Hepatocyte (in vitro differentiated cells): ENCODE data around the gene PHACTR1. TPM values are rescaled to one million over a fixed set of nuclear protein-coding genes. Genes with fewer than 3 reads are reported as not detected.

ENCODE experiments used
- DNase-seq: peaks from one replicate; pipeline ENCODE4 v3.0.0-alpha.2; 2016; ENCODE audit warnings: low spot score
- H2AFZ ChIP-seq: fragments of 200-600 bp; sonication (generic); 2 replicates; pipeline ENCODE4 v1.6.0; 2016; ENCODE audit warnings: antibody characterized with exemption, mild to moderate bottlenecking
- H3K27ac ChIP-seq: fragments of 200-600 bp; sonication (generic); 2 replicates; pipeline ENCODE4 v1.5.1; 2016; ENCODE audit warnings: mild to moderate bottlenecking
- H3K27me3 ChIP-seq: fragments of 200-600 bp; sonication (generic); 2 replicates; pipeline ENCODE4 v1.6.1; 2016
- H3K36me3 ChIP-seq: fragments of 200-600 bp; sonication (generic); replicated peaks from 2 replicates; pipeline ENCODE4 v1.5.1; 2016; ENCODE audit warnings: low read depth; ENCODE audit not compliant: insufficient read depth
- H3K4me1 ChIP-seq: fragments of 200-600 bp; sonication (generic); 2 replicates; pipeline ENCODE4 v1.5.1; 2016; ENCODE audit warnings: mild to moderate bottlenecking, moderate library complexity; ENCODE audit not compliant: insufficient read depth
- H3K4me2 ChIP-seq: fragments of 200-600 bp; sonication (generic); 2 replicates; pipeline ENCODE4 v1.6.0; 2016
- H3K4me3 ChIP-seq: fragments of 200-600 bp; sonication (generic); 2 replicates; pipeline ENCODE4 v1.5.1; 2016; ENCODE audit warnings: mild to moderate bottlenecking
- H3K79me2 ChIP-seq: fragments of 200-600 bp; sonication (generic); 2 replicates; pipeline ENCODE4 v1.6.0; 2017; ENCODE audit warnings: mild to moderate bottlenecking
- H3K9me2 ChIP-seq: fragments of 200-600 bp; sonication (generic); replicated peaks from 2 replicates; pipeline ENCODE4 v1.6.0; 2017; ENCODE audit warnings: mild to moderate bottlenecking; ENCODE audit not compliant: insufficient read depth
- H3K9me3 ChIP-seq: fragments of 200-600 bp; sonication (generic); 2 replicates; pipeline ENCODE4 v1.5.1; 2016; ENCODE audit warnings: low read depth, mild to moderate bottlenecking
- H4K20me1 ChIP-seq: fragments of 200-600 bp; sonication (generic); 2 replicates; pipeline ENCODE4 v1.6.0; 2016; ENCODE audit warnings: mild to moderate bottlenecking; ENCODE audit not compliant: insufficient read depth, poor library complexity, severe bottlenecking
- CTCF ChIP-seq: fragments of 200-600 bp; sonication (generic); IDR thresholded peaks from 2 replicates; pipeline ENCODE4 v1.5.1; 2016; ENCODE audit warnings: antibody characterized with exemption, mild to moderate bottlenecking; ENCODE audit not compliant: poor library complexity
- EZH2 ChIP-seq: fragments of 200-600 bp; sonication (generic); IDR thresholded peaks from 2 replicates; pipeline ENCODE4 v1.6.1; 2016; ENCODE audit warnings: antibody characterized with exemption, mild to moderate bottlenecking, borderline replicate concordance
- EZH2phosphoT487 ChIP-seq: fragments of 200-600 bp; sonication (generic); IDR thresholded peaks from one replicate; pipeline ENCODE4 v1.6.1; 2018; ENCODE audit warnings: antibody characterized with exemption, mild to moderate bottlenecking, low read depth, moderate library complexity; ENCODE audit not compliant: unreplicated experiment, severe bottlenecking
- WGBS: methylation state at CpG from one replicate; pipeline ENCODE4 v1.1.6; 2016; ENCODE audit warnings: low lambda C conversion rate; ENCODE audit errors: missing lambda C conversion rate; 5-methylcytosine and 5-hydroxymethylcytosine counted together
- polyA plus RNA-seq: library from polyadenylated mRNA; unstranded; fragments of >200 nt; fragmentation: Nextera tagmentation; extraction: Ambion mirVana; gene quantifications from 2 replicates; pipeline ENCODE4 v1.2.1, GENCODE V29; 2016
- total RNA-seq: library from RNA; depleted of rRNA; stranded (reverse); fragments of >200 nt; gene quantifications from 2 replicates; pipeline ENCODE4 v1.2.3, GENCODE V29; 2014

Gene PHACTR1
- total and polyA plus RNA-seq, 2 experiments from 2014 or later, result 3.0 to 4.3 TPM

DNA sequence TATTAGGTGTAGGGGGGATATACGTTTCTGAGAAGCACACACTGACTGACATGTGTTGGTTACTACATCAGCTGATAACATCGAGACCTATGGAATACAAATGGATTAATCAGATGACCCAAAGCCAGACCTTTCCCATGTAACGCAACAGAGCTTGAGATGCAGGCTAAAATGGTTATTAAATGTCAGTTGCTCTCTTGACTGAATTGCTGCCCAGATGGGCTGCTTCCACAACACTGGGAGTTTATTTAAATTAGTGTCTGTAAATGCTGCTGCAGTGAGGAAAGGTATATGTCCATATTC lies 298.8 kb downstream of the PHACTR1 start:
- no peak overlapping the region for H2AFZ ChIP-seq
- no peak for DNase-seq
- TF ChIP-seq CTCF (no peak), EZH2 (no peak), EZH2phosphoT487 (no peak)
- no peaks in the 10 kb centered on the region for H3K9me2 ChIP-seq
- no peaks in the 10 kb centered on the region for H3K36me3 ChIP-seq
- no peak overlapping the region for H3K4me3 ChIP-seq
- no peaks in the 10 kb centered on the region for H3K79me2 ChIP-seq
- H3K27ac ChIP-seq, result no peak overlapping the region
- H4K20me1 ChIP-seq, result no peaks in the 10 kb centered on the region
- H3K27me3 ChIP-seq, result peaks cover 62% of the 10 kb centered on the region
- H3K9me3 ChIP-seq, result no peaks in the 10 kb centered on the region
- H3K4me1 ChIP-seq, result peaks cover 16% of the 10 kb centered on the region
- 48% methylated on average over 3 of the region's 3 CpGs for WGBS
- H3K4me2 ChIP-seq, result peak overlapping the region; percentile 94

DNA sequence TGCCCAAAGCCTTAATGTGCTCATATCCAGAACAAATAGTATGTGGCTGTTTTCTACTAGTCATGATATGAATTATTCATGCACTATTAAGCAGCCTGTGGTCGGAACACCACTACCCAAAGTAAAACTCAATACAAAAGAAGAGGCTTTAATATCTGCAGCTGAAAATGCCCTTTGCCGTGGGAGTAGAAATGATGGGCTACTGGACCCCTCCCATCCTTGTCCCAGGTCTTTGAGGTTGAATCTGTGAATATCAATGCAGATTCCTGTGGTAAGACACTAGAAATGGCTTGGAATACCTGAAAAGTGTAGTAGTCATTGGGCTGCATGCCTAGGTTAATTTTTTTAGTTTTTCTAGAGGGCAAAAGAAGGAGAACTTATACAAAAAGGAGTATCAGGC lies 308.0 kb downstream of the PHACTR1 start:
- peaks cover 3% of the 10 kb centered on the region for H3K27me3 ChIP-seq
- no peak overlapping the region for H3K4me3 ChIP-seq
- no peaks in the 10 kb centered on the region for H3K9me2 ChIP-seq
- no peaks in the 10 kb centered on the region for H3K4me1 ChIP-seq
- no peak for DNase-seq
- no peak for TF ChIP-seq CTCF
- TF ChIP-seq EZH2, result no peak
- no peak for TF ChIP-seq EZH2phosphoT487
- WGBS, result 91% methylated on average over 2 of the region's 2 CpGs
- no peak overlapping the region for H2AFZ ChIP-seq
- no peak overlapping the region for H3K4me2 ChIP-seq
- H3K36me3 ChIP-seq, result no peaks in the 10 kb centered on the region
- no peaks in the 10 kb centered on the region for H4K20me1 ChIP-seq
- H3K9me3 ChIP-seq, result no peaks in the 10 kb centered on the region
- H3K27ac ChIP-seq, result no peak overlapping the region
- H3K79me2 ChIP-seq, result no peaks in the 10 kb centered on the region

GRCh38 chr6:13025893-13026499 lies 309.4 kb downstream of the PHACTR1 start:
- 76% methylated on average over 5 of the region's 5 CpGs for WGBS

More at GRCh38 chr6:13025893-13026499, 309.4 kb downstream of the PHACTR1 start:
- TF ChIP-seq CTCF, result no peak
- TF ChIP-seq EZH2, result no peak
- TF ChIP-seq EZH2phosphoT487, result no peak
- no peaks in the 10 kb centered on the region for H3K9me2 ChIP-seq
- no peak overlapping the region for H3K4me3 ChIP-seq
- H3K27me3 ChIP-seq, result peaks cover 3% of the 10 kb centered on the region
- no peaks in the 10 kb centered on the region for H4K20me1 ChIP-seq
- H3K36me3 ChIP-seq, result no peaks in the 10 kb centered on the region
- no peak overlapping the region for H3K4me2 ChIP-seq
- H3K4me1 ChIP-seq, result no peaks in the 10 kb centered on the region
- no peak overlapping the region for H2AFZ ChIP-seq
- no peak for DNase-seq
- H3K79me2 ChIP-seq, result no peaks in the 10 kb centered on the region
- H3K27ac ChIP-seq, result no peak overlapping the region
- no peaks in the 10 kb centered on the region for H3K9me3 ChIP-seq
